ENCODE measurements around the gene CACNB1. TPM values are rescaled to one million over a fixed set of nuclear protein-coding genes. Genes with fewer than 3 reads are reported as not detected.

The CACNB1 gene
- total and polyA plus RNA-seq, 8 donors, result 2.4 to 57.2 (median 6.3) TPM

DNA sequence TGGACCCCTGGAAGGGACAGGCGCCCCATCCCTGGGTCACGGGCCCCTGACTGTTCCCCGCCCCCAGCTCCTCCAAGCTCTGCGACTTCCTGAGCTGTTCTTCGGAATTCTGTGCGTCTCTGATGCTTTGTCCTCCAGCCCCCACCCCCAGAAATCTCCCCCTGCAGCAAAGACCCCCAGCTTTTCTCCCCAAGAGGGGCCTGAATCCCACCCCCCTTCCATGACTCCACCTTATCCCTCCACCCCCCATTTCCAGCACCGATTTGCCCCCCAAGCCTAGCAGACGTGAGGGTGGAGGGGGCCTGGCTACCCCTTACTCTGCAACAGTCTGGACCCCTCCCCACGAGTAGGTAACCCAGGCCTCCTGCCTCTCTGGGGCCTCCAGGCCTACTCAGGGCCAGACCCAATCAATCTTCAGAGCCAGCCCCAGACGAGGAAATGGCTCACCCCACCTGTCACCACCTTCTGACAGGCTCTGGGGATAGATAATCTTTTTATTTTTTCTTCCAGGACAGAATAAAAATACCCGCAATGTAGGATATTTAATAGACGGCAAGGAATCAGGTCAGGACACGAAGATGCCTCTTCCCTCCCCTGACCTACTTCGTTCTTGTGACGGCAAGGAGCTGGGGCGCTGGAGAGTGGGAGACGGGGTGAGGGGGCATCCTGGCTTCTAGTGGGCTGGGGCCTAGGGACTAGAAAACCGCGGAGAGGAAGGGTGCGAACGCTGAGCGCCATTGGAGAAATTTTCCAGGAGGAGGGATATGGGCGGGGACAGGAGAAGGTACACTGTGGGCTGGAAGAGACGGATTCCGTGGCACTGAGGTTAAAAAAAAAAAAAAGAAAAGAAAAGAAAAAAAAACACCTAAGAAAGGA, 45.3 kb downstream of the CACNB1 start:
- H3K36me3 ChIP-seq, result no peaks in the 10 kb centered on the region
- H3K27me3 ChIP-seq, result peaks cover 0 to 33% (median 23%) of the 10 kb centered on the region in 3 donors
- H3K9me3 ChIP-seq, result no peaks in the 10 kb centered on the region
- intact Hi-C loops (cut with DNase I; ENCODE audit: low total_unique reads), result loop anchor here (5.0 kb wide), 2 partner anchors 80 to 170 kb away; no protein-coding TSS in a partner anchor
- peak overlapping the region; percentile 31 to 96 (median 90) for H3K27ac ChIP-seq
- 9 to 13% (median 11%) methylated on average over 24 to 25 of the region's 25 CpGs for WGBS, 5 donors
- peak overlapping the region; percentile 58 to 96 (median 66) for H3K4me3 ChIP-seq
- H3K4me1 ChIP-seq, result peaks cover 21 to 42% (median 32%) of the 10 kb centered on the region in 4 donors
- TF ChIP-seq POLR2AphosphoS5 (IDR thresholded peaks at IDR 0.05) (no peak), EP300 (IDR thresholded peaks at IDR 0.05) (no peak), POLR2A (IDR thresholded peaks at IDR 0.05) (no peak)
- TF ChIP-seq, protein P1, sequence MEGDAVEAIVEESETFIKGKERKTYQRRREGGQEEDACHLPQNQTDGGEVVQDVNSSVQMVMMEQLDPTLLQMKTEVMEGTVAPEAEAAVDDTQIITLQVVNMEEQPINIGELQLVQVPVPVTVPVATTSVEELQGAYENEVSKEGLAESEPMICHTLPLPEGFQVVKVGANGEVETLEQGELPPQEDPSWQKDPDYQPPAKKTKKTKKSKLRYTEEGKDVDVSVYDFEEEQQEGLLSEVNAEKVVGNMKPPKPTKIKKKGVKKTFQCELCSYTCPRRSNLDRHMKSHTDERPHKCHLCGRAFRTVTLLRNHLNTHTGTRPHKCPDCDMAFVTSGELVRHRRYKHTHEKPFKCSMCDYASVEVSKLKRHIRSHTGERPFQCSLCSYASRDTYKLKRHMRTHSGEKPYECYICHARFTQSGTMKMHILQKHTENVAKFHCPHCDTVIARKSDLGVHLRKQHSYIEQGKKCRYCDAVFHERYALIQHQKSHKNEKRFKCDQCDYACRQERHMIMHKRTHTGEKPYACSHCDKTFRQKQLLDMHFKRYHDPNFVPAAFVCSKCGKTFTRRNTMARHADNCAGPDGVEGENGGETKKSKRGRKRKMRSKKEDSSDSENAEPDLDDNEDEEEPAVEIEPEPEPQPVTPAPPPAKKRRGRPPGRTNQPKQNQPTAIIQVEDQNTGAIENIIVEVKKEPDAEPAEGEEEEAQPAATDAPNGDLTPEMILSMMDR (IDR thresholded peaks at IDR 0.05), result no peak
- no peak for DNase-seq

DNA sequence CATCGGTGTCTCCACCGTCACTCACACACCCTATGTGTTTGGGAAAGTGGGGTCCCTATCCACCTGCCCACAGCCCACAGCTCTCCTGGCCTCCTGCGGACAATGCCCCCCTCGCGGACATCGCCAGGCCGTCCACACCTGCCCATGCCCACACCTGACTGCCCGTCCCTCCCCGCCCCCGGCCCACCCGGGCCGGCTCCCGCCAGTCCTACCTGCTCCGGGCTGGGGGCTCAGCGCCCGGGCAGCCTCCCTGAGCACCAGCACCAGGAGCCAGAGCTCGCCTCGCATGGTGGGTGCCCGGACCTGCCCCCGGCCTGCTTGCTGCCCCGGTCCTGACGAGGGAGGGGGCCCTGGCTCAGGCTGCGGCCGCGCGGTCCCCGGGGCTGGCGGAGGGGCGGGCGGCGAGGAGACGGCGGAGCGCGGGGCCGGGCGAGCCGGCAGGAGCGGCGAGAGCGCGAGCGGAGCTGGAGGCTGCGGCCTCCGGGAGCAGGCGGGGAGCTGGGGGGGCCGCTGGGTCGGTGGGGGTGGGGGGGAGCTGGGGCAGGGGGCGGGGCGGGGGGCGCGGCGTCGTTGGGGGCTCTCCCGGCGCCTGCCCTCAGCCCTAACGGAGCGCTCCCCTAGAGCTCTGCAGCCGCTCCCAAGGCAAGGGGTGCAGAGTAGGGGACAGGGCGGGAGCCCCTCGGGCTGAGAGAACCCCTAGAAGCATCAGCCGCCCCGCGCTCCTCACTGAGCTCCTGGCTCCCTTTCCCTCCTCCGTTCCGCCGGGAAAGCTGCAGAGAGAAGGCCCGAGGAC, 46.1 kb downstream of the CACNB1 start, which contains the start of gene PLXDC1:
TSS of gene PLXDC1 (minus strand) at position 488 of the 793 bp plus-strand sequence. CDS start at position 288, 200 bp downstream.
- no peaks in the 10 kb centered on the region for H3K36me3 ChIP-seq
- peak within 1 kb of the TSS; percentile 58 to 96 (median 66) for H3K4me3 ChIP-seq
- H3K9me3 ChIP-seq, result no peaks in the 10 kb centered on the region
- TF ChIP-seq POLR2AphosphoS5 (IDR thresholded peaks at IDR 0.05) (no peak), POLR2A (IDR thresholded peaks at IDR 0.05) (no peak), EP300 (IDR thresholded peaks at IDR 0.05) (no peak)
- TF ChIP-seq, protein P1 (IDR thresholded peaks at IDR 0.05), result no peak
- H3K4me1 ChIP-seq, result peaks cover 21 to 42% (median 32%) of the 10 kb centered on the region in 4 donors
- peak within 1 kb of the TSS; percentile 31 to 96 (median 90) for H3K27ac ChIP-seq
- H3K27me3 ChIP-seq, result peaks cover 0 to 33% (median 23%) of the 10 kb centered on the region in 3 donors
- DNase-seq, result peak in 1 of 2 donors; percentile 69
- intact Hi-C loops (cut with DNase I; ENCODE audit: low total_unique reads), result loop anchor here (5.0 kb wide), 2 partner anchors 79 to 169 kb away; no protein-coding TSS in a partner anchor
- 1 to 8% (median 3%) methylated on average over 22 to 64 of the region's 68 CpGs for WGBS, 5 donors

DNA sequence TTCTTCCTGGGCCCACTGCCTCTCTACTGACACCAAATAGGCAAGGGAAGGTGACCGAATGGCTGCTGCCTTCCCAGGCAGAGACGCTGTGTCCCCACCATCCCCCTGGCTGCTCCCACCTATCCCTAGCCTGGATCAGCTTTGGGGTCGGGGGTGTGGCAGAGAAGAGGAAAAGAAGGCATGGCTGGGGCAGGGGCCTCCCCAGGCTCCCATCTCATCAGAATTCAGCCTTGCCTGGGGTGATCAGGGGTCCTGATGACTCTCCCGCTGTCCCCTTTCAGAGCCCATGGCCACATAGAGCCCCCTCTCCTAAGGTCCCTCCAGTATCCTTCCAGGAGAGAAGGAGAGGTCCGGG, 46.7 kb downstream of the CACNB1 start:
- H3K36me3 ChIP-seq, result no peaks in the 10 kb centered on the region
- no peaks in the 10 kb centered on the region for H3K9me3 ChIP-seq
- H3K4me3 ChIP-seq, result peak overlapping the region; percentile 46 to 96 (median 58)
- intact Hi-C loops (cut with DNase I; ENCODE audit: low total_unique reads), result loop anchor here (5.0 kb wide), 2 partner anchors 78 to 168 kb away; no protein-coding TSS in a partner anchor
- H3K27me3 ChIP-seq, result peaks cover 0 to 33% (median 23%) of the 10 kb centered on the region in 3 donors
- WGBS, 5 donors, result 33 to 43% (median 36%) methylated on average over 3 to 5 of the region's 5 CpGs
- H3K27ac ChIP-seq, result peak overlapping the region in 2 of 5 donors; percentile 91 to 96
- H3K4me1 ChIP-seq, result peaks cover 21 to 42% (median 32%) of the 10 kb centered on the region in 4 donors
- TF ChIP-seq, protein P1 (IDR thresholded peaks at IDR 0.05), result no peak
- TF ChIP-seq EP300 (IDR thresholded peaks at IDR 0.05), result no peak
- TF ChIP-seq POLR2A (IDR thresholded peaks at IDR 0.05), result no peak
- TF ChIP-seq POLR2AphosphoS5 (IDR thresholded peaks at IDR 0.05), result no peak
- DNase-seq, result no peak
